GM18870 (cell line): Measurements from ENCODE around the gene SPAG6.
A peak's percentile ranks its signal among the peaks of the same experiment; 100 is the strongest.

Experiments used
- ATAC-seq: cut with Tn5 transposase; IDR thresholded peaks from one replicate; pipeline ENCODE4 v1.9.1; 2021; ENCODE audit warnings: moderate library complexity; ENCODE audit not compliant: unreplicated experiment

Gene SPAG6

DNA sequence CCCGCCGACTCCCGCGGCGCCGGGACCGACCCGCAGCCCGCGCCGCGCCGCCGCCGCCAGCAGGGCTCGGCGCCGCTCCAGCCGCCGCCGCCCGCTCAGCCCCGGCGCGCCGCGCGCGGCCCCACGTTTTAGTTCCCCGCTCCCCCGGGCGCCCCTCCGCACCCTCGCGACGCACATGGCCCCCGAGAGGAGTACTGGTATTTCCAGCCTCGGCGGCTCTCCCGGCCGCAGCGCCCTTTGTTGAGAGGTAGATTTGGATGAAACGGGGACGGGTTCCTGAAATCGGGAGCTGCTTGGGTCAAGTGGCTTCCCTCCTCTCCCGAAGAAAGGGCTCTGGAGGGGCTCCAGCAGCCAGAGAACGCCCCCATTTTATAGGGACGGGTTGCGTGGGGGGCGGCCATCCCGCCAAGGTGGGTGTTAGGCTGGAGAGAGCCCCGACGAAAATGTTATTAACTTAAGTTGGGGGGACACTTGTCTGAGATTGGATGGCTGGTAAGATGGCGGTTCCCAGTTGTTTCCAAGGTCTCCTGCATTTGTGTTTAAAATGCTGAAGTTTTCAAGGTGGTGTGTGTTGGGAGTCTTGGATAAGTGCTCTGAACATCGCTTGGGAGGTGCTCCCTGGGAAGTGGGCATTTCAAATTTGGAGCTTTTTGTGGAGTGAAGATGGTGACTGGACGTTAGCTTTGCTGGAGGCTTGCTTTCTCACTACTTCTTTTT lies 23.2 kb upstream of the SPAG6 start:
- no peak for ATAC-seq

DNA sequence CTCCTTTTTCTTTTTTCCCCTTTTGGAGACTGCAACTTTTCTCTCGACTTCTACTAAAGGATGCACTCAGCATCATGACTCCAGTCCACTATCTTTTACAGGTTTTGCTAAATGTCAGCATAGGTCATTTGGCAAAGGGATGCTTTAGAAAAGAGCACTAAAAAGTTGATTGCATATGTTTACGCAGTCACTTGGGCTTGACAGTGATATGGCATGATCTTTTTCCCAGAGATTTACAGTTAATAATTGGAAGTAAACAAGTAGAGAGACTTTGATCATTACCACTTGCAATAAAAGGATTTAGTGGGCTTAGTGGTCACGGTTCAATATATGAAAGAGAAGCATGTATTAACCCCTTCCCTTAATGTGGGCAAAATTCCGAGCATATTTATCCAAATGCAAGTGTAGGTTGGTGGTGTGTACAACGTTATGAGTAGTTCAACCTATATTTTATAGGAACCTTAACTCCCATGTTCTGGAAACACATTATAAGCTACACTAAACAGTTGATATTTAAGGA lies 22.6 kb upstream of the SPAG6 start:
- ATAC-seq, result no peak

DNA sequence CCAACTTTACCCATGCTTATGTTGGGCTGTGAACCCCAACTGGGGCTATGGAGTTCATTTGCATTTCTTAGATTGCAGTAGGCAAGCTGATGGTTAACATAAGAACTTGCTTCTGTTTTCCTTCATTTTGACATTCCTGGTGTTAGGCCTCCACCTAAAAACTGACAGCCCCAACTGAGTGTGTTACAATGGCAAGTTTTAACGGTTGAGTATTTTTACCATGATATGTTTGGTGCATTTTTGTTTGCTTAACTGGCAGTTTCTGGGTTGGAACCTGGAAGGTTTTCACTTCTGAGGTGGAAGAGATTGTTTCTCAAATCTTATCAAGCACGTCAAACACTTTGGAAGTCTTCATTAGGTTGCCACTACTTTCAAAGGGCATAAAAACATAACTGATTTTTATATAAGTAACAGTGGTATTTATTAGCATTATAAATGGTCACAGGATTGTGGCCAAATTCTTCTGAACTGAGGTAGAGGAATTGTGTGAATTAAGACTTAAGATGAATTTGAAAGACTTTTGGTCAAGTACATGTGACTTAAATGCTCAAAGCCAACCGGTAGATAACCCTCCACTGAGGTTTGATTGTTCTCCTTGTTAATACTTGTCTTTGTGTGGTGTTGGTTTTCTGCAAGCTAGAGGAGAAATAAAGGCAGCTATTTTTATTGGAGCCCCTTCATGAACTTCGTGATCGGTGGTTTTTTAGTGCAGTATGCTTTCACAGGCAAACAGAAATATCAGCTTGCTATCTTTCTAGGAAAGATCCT lies 21.6 kb upstream of the SPAG6 start:
- no peak for ATAC-seq

DNA sequence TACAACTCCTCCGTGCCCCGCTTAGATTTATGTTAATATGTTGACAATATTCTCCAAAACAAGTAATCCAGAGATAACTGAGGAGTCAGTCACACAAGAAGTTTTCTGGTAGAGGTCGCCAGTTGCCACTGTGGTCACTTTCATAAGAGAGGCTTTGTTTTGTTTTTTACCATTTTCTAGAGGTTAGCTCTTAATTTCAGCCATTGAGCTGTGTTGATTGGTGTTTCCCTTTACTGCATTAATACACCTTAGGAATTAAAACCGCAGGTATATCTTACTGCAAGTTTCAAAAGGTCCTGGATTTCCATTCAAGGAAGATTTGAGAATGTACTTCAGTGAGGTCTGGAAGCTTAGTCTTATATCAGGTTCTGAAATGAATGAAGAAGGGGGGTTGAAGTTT lies 20.9 kb upstream of the SPAG6 start:
- no peak for ATAC-seq

DNA sequence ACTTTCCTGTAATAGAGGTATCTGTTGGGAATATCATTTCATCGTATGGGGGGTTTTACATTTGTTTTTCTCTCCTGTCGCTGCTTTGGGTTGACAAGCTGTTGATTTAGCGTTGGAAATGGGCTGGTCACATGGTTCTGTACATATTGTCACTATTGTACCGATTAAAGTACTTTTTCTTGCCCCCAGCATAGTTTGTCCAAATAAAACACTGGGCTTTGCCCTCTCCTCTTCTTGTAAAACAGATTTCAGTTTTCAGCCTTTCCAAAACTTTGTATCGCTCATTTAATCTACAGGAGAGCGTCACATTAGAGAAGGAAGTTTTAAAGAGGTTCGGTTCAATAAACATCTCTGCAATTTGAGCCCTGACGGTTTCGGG lies 20.4 kb upstream of the SPAG6 start:
- no peak for ATAC-seq

DNA sequence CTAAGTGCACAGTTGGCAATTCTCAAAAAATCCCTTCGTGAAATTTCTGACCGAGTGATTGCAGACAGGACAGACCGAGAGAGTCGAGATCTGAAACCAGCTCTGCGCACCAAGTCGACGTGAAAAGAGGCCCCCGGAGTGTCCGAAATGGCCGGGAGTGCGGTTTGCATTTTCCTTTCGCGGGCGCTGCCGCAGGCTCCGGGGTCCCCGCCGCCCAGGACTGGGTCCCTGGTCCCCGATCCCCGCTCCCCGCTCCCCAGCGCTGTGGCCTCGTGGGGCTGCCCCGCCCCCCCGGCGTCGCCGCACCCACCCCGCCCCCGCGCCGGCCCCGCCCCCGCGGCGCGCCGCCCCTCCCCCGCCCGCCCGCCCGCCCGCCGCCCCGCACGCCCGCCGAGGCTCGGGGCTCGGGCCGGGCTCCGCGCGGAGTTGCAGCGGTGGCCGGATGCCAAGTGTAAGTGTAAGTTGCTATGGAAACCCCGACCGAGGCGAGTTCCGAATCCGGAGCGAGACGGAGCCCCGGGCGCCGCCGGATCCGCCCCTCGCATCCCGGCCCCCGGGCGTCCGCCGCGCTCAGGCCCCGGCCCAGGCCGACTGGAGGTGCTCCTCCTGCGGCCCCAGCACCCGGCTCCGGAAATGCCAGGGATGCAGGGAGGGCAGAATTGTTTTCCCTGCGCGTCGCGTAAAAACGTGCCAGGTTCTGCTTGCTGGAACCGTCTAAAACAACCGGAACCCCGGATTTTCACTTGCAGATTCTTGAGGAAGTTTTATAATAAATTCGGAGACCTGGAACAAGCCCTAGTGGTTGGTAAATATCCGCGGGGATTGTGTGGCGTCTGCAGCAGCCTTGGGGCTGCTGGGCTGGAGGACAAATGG lies 19.8 kb upstream of the SPAG6 start:
- ATAC-seq, result peak; percentile 43

DNA sequence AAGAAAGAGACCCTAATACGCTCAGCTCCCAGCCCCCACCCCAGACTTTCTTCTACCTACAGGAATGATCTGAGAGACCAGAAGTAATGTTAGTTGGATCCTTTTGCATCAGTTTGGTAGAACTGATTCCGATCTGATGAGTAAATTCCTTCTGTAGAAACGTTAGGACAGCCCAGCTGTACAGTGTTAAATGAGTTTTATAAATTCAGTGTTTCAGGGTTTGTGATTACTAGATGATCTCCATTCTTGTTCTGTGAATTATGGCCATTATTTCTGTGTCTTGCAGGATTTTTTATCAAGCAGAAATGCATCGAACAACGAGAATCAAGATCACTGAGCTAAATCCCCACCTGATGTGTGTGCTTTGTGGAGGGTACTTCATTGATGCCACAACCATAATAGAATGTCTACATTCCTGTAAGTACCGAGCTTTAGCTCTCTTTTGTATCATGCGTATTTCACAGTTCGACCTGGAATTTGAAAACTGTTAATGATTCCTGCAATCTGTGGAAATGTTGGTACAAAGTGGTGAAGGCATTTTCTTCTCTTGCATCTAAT lies 19.1 kb upstream of the SPAG6 start:
- ATAC-seq, result no peak

DNA sequence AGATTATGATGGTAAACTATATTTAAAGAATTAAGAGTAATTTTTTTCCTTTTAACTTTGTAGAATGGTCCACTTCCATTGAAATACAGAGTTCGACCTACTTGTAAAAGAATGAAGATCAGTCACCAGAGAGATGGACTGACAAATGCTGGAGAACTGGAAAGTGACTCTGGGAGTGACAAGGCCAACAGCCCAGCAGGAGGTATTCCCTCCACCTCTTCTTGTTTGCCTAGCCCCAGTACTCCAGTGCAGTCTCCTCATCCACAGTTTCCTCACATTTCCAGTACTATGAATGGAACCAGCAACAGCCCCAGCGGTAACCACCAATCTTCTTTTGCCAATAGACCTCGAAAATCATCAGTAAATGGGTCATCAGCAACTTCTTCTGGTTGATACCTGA lies 16.1 kb upstream of the SPAG6 start:
- no peak for ATAC-seq

DNA sequence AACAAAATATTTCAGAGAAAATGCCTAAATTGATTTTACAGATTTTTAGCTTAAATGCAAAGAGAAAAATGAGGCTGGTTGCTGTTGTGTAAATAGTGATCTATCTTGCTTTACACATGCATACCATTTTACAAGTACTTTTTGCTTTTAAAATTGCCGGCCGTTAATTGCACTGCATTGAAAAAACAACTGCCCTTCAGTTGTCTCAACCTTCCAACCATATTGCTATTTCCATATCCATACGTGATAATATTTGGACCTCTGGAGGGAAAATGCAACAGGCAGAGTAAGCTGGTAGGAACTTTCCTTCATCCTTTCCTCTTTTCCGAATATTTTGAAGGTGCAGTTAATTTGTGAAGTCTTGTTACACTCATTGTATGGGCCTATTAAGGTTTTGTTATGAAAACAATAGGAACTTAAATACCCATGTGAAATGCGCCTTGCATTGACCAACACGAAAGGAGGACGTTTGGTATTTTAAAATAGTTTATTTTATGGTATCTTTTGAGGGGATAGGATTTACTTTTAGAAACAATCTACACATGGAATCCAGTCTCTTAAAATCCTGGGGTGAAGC lies 13.1 kb upstream of the SPAG6 start:
- no peak for ATAC-seq

DNA sequence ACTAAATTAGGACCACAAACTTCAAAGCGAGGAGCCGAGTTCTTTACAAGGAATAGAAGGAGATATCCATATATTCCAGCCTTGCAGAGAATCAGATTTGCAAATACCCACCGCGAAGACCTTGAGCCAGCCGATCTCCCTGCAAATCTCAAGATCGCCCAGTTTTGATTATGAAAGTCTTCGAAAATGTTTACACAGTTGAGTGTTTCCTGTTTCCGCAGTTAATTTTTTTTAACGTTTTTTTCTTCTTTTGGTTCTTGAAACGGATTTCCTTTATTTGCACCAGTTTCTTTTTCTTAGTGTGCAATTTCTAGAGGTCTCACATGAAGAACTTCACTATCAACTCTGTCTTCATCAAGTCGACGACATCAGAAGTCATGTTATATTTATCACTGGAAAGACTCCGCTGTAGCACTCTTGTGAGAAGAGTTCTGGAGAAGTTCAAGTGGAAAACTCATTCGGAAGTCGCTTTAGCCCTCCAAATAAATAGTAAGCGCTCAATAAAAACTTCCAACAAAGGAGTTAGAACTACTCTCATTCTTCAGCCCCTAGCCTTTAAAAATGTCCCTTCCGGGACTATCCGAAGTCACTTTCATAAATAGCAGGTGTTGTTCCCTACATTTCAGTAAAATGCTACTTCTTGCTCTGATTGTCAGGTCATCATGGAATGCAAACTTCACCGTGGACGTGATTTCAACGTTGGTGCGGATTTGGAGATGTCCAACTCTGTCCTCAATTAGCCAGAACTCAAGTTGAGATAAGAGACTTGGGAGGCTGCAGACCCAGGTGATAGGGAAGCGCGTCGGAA lies 11.9 kb upstream of the SPAG6 start:
- ATAC-seq, result no peak

DNA sequence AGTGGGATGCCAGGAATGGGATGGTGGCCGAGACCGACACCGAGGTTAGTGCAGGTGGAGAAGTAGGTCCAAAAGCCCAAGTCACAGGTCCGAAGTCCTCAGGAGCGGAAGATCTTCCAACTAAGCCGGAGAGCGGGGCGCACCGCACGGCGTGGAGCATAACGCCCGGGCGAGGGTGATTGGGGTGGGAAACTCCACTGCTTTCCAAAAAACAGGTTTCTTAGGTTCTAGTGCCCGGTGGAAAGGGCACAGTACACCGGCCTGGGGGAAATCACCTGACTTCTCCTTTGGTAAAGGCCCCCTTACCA lies 11.4 kb upstream of the SPAG6 start:
- ATAC-seq, result no peak

DNA sequence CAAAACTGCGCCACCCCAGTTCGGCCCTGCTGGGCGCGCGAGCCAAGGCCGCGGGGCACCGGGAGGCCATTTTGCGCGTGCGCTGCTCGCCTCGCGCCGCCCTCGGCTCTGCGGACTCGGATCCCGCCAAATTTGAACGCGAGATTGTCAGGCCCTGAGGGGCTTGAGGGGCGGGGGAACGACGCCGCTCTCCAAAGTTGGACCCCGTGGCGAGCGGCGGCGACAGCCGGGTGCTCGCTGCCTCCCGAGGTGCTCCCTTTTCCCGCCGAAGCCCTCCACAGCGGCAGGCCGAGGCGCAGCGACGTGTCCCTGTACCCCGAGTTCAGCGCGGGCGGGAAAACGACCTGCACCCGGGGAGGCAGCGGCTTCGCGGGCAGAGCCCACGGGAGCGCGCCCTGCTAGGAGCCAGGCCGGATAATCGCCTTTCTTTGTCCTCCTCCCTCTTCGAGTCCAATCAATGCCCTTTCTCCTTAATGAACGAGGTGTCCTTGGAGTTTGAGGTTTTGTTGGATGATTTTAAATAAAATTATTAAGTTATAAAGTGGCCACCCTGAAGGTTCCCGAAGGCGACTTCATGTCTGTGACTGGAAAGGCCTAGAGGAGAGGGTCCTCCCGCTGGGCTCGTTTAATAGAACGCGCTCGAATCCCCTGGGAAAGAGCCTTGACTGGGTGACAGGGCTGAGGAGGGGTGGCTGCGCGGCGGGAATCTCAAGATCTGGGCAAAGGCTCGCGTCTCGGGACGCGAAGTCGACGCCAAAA lies 10.7 kb upstream of the SPAG6 start:
- ATAC-seq, result no peak

DNA sequence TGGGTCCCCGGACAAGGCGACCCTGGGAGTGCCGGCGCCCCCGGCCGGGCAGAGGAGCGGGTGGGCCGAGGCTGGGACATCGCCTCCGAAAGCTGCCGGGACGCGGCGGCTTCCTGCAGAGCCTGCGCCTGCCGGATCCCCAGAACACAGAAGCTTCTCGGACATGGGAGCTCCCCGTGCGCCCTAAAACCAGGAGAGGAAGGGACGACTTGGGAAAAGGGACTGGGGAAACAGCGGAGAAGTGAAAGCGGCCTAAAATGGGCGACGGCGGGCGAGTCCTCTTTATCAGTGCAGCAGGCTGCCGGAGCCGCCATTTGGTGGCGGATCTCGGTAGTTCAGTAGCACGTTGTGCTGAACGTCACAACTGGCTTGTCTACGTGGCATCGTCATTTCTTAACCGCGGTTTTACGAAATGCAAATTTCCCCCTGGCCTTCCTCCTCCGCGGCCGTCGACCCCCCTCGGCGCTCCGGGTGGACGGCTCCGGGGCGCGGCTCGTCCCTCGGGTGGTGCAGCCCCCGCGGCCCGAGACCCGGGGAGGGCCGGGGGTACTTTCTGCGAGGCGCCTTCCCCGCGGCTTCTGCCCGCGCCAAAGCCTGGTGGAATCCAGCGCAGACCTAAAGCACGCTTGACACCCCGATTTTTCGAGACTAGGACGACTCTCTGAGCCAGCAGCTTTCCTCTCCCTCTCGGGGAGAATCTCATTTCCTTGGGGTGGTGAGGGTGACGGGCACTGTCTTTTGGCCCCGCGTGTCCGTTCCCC lies 9.9 kb upstream of the SPAG6 start:
- peak; percentile 41 for ATAC-seq

DNA sequence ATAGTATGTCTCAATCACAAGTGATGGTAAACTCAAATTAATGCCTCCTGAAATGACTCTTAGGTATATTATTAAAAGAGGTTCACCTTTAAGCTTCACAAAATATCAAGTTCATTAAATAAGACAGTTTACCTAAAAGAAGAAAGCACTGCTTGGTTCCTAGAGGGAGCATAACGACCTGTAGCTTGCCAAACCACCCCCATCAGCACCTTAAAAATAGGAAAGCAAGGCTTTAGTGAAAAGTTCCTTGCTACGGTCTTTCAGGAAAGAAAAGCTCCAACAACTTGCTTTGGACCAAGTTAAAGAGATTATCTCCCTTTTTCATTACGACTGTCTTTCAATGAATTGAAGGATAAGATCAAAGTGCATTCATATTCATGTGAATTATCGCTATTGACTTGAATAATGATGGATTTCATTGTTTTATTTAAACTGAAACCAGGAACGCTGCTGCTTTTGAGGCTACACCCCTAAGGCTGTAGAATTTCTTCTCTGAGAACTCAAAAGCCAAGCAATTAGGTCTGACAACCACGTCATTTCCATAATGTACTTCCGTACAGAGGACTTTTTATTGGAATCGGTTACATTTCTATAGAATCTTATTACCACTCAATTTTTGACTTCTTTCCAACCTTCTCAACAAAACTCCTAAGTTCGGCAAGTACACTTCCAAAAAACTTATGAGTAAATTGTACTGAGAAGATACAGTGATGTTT lies 7.0 kb upstream of the SPAG6 start:
- no peak for ATAC-seq

DNA sequence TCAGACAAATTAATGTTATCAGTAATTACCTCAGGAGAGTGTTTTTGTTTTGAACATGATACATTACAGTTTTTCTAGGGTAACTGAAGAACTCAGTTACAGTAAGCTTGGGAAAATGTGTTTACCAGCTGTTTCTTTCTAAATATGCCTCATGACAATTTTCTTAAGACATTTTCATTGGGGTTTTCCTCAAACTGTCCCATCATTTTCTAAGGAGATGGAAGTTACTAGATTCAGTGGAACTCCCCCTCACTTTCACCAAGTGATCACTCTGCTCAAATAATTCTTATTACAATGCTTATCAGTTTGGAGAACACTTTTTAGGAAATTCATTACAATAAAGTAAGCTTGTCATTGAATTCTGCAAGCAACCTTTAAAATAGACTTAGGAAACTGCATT lies 6.4 kb upstream of the SPAG6 start:
- ATAC-seq, result no peak

DNA sequence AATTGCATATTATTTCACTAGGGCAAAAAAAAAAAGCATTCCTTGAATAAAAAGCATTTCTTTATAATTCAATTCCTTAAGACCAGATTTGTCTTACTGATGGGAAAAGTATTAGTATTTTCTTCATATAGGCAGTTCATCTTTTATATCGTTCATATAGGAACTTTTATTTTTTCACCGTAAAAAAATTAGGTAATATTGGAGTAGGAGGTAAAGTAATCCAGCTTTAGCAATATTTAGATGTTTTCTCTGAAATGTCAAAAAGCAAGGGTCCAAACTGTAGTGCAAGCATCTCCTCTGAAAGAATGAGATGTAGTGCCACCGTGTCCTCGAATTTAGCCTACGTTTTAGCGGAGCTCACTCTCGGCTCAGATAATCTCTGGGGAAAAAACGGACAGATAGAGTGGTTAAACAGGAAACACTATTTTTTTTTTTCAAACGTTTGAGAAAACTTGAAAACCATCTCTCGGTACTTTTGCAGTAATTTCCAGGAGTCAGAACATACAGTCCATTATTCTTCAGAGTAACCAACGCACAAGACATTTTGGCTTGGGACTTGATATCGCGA lies 5.5 kb upstream of the SPAG6 start:
- ATAC-seq, result no peak

DNA sequence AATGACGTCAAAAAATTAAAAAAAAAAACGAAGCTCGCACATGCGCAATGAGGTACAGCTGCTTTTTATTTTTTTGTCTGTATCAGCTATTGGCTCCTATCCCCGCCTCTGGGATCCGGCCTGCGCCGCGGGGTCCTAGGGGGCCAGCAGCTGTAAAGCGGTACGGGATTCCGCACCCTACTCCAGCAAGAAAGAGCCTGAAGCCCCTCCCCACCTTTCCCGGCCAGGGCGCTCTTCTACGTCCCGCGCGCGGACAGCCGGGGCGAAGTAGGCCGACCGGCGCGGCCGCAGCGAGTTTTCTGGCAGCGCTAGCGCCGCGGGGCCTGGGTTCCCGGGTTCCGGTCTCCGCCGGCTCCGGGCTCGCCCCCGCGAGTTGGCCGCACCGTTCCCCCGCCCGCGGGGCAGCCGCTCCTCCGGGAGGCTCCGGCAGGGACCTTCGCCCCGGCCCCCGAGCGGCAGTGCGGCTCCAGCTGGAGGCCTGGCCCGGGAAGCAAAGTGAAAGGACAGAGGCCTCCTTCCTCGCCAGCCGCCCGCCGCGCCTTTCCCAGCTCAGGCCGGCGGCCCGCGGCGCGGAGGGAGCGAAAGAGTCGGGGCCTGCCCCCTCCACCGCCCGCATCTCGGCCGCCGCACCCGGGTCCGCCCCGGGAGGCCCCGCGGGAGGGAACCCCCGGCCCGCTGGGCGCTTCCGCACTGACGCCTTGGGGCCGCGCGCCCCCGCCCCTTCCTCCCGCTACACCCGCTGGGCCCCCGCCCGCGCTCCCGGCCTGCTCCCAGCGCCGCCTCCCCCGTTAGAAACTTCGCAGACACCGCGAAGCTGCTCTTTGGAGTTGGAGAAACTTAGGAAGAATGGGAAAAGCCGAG lies 4.7 kb upstream of the SPAG6 start:
- no peak for ATAC-seq
